Spinal cord (tissue), 10 donors: ENCODE data around the gene NOL4L. TPM values are rescaled to one million over a fixed set of nuclear protein-coding genes. Genes with fewer than 3 reads are reported as not detected.

ENCODE experiments used
- DNase-seq, 6 donors: peaks; one replicate each; pipeline versions ENCODE4 v3.0.0 to v3.0.0-alpha.2; 2013 to 2015; ENCODE audit warnings: low spot score in 6 of 6, low read depth in 4 of 6
- H3K27ac ChIP-seq: one replicate; pipeline ENCODE4 v1.5.1; 2013; ENCODE audit warnings: low read depth, low read length, control low read depth
- H3K27me3 ChIP-seq: one replicate; pipeline ENCODE4 v1.6.1; 2013; ENCODE audit warnings: low read length; ENCODE audit not compliant: control insufficient read depth, insufficient read depth
- H3K36me3 ChIP-seq: one replicate; pipeline ENCODE4 v1.6.1; 2013; ENCODE audit warnings: low read length; ENCODE audit not compliant: control insufficient read depth, insufficient read depth
- H3K4me1 ChIP-seq: one replicate; pipeline ENCODE4 v1.6.1; 2013; ENCODE audit warnings: low read length; ENCODE audit not compliant: control insufficient read depth, insufficient read depth
- H3K4me3 ChIP-seq: one replicate; pipeline ENCODE4 v1.5.1; 2013; ENCODE audit warnings: low read depth, low read length, control low read depth
- H3K9me3 ChIP-seq: one replicate; pipeline ENCODE4 v1.6.1; 2013; ENCODE audit warnings: low read length; ENCODE audit not compliant: control insufficient read depth, insufficient read depth
- WGBS: methylation state at CpG from one replicate; pipeline ENCODE4 v1.1.5; 2013; ENCODE audit warnings: missing lambda C conversion rate; ENCODE audit not compliant: insufficient coverage; 5-methylcytosine and 5-hydroxymethylcytosine counted together
- polyA plus RNA-seq, 2 donors: library from polyadenylated mRNA; unstranded; fragments of 120-200 nt; gene quantifications; one replicate each; pipeline ENCODE4 v1.2.1, GENCODE V29; 2013; ENCODE audit not compliant: insufficient read length in 2 of 2
- total RNA-seq, 2 donors: library from RNA; depleted of rRNA in 1 of 2; stranded (reverse); fragments of 120-200 nt in 1 of 2; fragments of >200 nt in 1 of 2; gene quantifications; one replicate each; pipeline versions ENCODE4 v1.2.3 to v1.2.4, GENCODE V29; 2013 to 2014
- donor health status: healthy.

NOL4L gene
- total and polyA plus RNA-seq, 4 donors, result 13.3 to 67.6 (median 44.5) TPM

- DNase-seq, result no peak
- Histone ChIP-seq H3K27ac (no peak overlapping the region), H3K27me3 (no peaks in the 10 kb centered on the region), H3K36me3 (peaks cover 10% of the 10 kb centered on the region), H3K4me1 (peaks cover 39% of the 10 kb centered on the region), H3K9me3 (no peaks in the 10 kb centered on the region), H3K4me3 (no peak overlapping the region)
- WGBS, result 86% methylated on average over 14 of the region's 15 CpGs
Observed at GRCh38 chr20:32572271-32572968, 12.7 kb downstream of the NOL4L start.

- Histone ChIP-seq H3K4me3 (no peak overlapping the region), H3K4me1 (peaks cover 44% of the 10 kb centered on the region), H3K27ac (no peak overlapping the region), H3K36me3 (peaks cover 8% of the 10 kb centered on the region), H3K9me3 (no peaks in the 10 kb centered on the region), H3K27me3 (no peaks in the 10 kb centered on the region)
- 77% methylated on average over 9 of the region's 9 CpGs for WGBS
- no peak for DNase-seq
Observed at GRCh38 chr20:32571566-32571965, 13.6 kb downstream of the NOL4L start.

GRCh38 chr20:32570401-32571190 is 14.5 kb downstream of the NOL4L start:
- H3K9me3 ChIP-seq, result no peaks in the 10 kb centered on the region
- H3K4me3 ChIP-seq, result no peak overlapping the region
- H3K4me1 ChIP-seq, result peaks cover 43% of the 10 kb centered on the region
- H3K36me3 ChIP-seq, result peaks cover 7% of the 10 kb centered on the region
- no peaks in the 10 kb centered on the region for H3K27me3 ChIP-seq
- WGBS, result 68% methylated on average over 9 of the region's 10 CpGs
- no peak for DNase-seq
- no peak overlapping the region for H3K27ac ChIP-seq

- peaks cover 39% of the 10 kb centered on the region for H3K4me1 ChIP-seq
- no peaks in the 10 kb centered on the region for H3K9me3 ChIP-seq
- peaks cover 12% of the 10 kb centered on the region for H3K36me3 ChIP-seq
- H3K4me3 ChIP-seq, result no peak overlapping the region
- 87% methylated on average over 6 of the region's 9 CpGs for WGBS
- no peak overlapping the region for H3K27ac ChIP-seq
- no peaks in the 10 kb centered on the region for H3K27me3 ChIP-seq
- DNase-seq, result no peak
Observed at GRCh38 chr20:32569380-32570305, 15.5 kb downstream of the NOL4L start.

- peaks cover 12% of the 10 kb centered on the region for H3K36me3 ChIP-seq
- no peak overlapping the region for H3K27ac ChIP-seq
- 64% methylated on average over 3 of the region's 3 CpGs for WGBS
- no peak overlapping the region for H3K4me3 ChIP-seq
- H3K9me3 ChIP-seq, result no peaks in the 10 kb centered on the region
- H3K4me1 ChIP-seq, result peaks cover 39% of the 10 kb centered on the region
- DNase-seq, result no peak
- H3K27me3 ChIP-seq, result no peaks in the 10 kb centered on the region
Observed at GRCh38 chr20:32569018-32569379, 16.1 kb downstream of the NOL4L start.

- H3K27me3 ChIP-seq, result no peaks in the 10 kb centered on the region
- no peak for DNase-seq
- 83% methylated on average over 6 of the region's 6 CpGs for WGBS
- no peak overlapping the region for H3K4me3 ChIP-seq
- H3K36me3 ChIP-seq, result peaks cover 14% of the 10 kb centered on the region
- peaks cover 43% of the 10 kb centered on the region for H3K4me1 ChIP-seq
- no peaks in the 10 kb centered on the region for H3K9me3 ChIP-seq
- H3K27ac ChIP-seq, result no peak overlapping the region
Observed at GRCh38 chr20:32567384-32568178, 17.6 kb downstream of the NOL4L start.

- H3K4me1 ChIP-seq, result peaks cover 50% of the 10 kb centered on the region
- WGBS, result 71% methylated on average over 6 of the region's 12 CpGs
- peaks cover 13% of the 10 kb centered on the region for H3K36me3 ChIP-seq
- H3K4me3 ChIP-seq, result no peak overlapping the region
- no peak for DNase-seq
- H3K27ac ChIP-seq, result no peak overlapping the region
- H3K9me3 ChIP-seq, result no peaks in the 10 kb centered on the region
- no peaks in the 10 kb centered on the region for H3K27me3 ChIP-seq
Observed at GRCh38 chr20:32566379-32567374, 18.5 kb downstream of the NOL4L start.

GRCh38 chr20:32565735-32566032 is 19.4 kb downstream of the NOL4L start:
- no CpG with 5 or more reads among the region's 5 CpGs for WGBS
- Histone ChIP-seq H3K4me1 (peaks cover 57% of the 10 kb centered on the region), H3K36me3 (peaks cover 11% of the 10 kb centered on the region), H3K9me3 (no peaks in the 10 kb centered on the region), H3K4me3 (no peak overlapping the region), H3K27me3 (no peaks in the 10 kb centered on the region), H3K27ac (no peak overlapping the region)
- DNase-seq, result no peak
